GM04503 (cell line): Measurements from ENCODE around the gene PTTG1.

ENCODE experiments used
- DNase-seq: peaks from one replicate; pipeline ENCODE4 v3.0.0-alpha.2; 2012; ENCODE audit warnings: low read depth

PTTG1 gene

GRCh38 chr5:160473681-160474080, 52.0 kb downstream of the PTTG1 start:
- no peak for DNase-seq

GRCh38 chr5:160474084-160474483, 52.4 kb downstream of the PTTG1 start:
- DNase-seq: no peak

GRCh38 chr5:160475864-160476438, 54.3 kb downstream of the PTTG1 start:
- DNase-seq: no peak

GRCh38 chr5:160477266-160477970, 55.8 kb downstream of the PTTG1 start:
- no peak for DNase-seq

GRCh38 chr5:160478163-160478562, 56.5 kb downstream of the PTTG1 start:
- DNase-seq: no peak
